ENCODE measurements around the gene BANF2.

GRCh38 chr20:17661121-17661744 lies 38.5 kb upstream of the BANF2 start:
- TF ChIP-seq CTCF (IDR thresholded peaks at IDR 0.05) (no peak), EP300 (IDR thresholded peaks at IDR 0.05) (no peak), POLR2A (IDR thresholded peaks at IDR 0.05) (no peak), POLR2AphosphoS5 (IDR thresholded peaks at IDR 0.05) (no peak)

Measured in suprapubic skin (tissue), 4 donors.